ENCODE measurements around the gene GALNT11.

The GALNT11 gene

DNA sequence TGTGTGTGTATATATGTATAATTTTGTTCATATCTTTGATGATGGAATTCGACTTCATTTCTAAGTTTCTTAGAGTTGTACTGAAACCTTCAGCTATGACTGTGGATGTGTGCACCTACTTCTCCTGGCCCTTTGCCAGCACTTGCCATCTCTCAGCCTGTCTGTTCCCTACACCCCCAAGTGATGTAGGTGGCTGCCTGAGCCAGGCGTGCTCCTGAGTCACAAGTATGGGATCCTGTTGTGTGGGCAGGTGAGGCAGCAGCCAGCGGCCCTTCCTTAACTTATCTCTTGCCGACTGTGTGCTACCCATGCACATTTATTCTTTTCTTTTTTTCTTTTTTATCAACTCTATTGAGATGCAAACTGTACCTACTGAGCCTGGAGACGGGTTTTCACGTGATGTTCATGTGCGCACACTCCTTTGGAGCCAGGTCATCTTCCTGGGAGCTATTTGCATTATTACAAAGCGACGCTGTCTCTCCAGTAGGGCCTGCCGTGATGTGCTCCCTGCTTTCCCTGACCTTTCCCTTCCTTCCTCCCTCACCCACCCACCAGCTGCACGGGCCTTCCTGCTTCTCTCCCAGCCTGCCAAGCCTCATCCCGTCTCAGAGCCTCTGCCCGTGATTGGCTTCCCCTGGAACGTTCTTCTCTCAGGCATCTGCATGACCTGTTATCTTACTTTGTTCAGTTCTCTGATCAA, 31.3 kb upstream of the GALNT11 start:
- Histone ChIP-seq H3K36me3 (ENCODE audit: insufficient read depth, low read length) (no peaks in the 10 kb centered on the region), H3K79me2 (ENCODE audit: insufficient read depth, low read length) (no peaks in the 10 kb centered on the region), H2AFZ (ENCODE audit: low read depth, low read length) (no peak overlapping the region), H3K9ac (ENCODE audit: low read depth, low read length) (no peak overlapping the region), H3K9me3 (ENCODE audit: insufficient read depth, low read length, severe bottlenecking) (no peaks in the 10 kb centered on the region), H3K27me3 (ENCODE audit: insufficient read depth, low read length, poor library complexity) (peaks cover 13% of the 10 kb centered on the region), H3K4me2 (ENCODE audit: insufficient read depth, low read length) (no peak overlapping the region), H3K4me1 (ENCODE audit: insufficient read depth, low read length) (no peaks in the 10 kb centered on the region), H3K4me3 (ENCODE audit: low read depth in 1 of 2, low read length in 2 of 2) (no peak overlapping the region), H3K27ac (ENCODE audit: low read length) (no peak overlapping the region), H4K20me1 (ENCODE audit: insufficient read depth, low read length) (no peaks in the 10 kb centered on the region)
- ATAC-seq (ENCODE audit: insufficient read depth, low read depth) (no peak), DNase-seq (no peak)
- TF ChIP-seq EZH2 (IDR thresholded peaks at IDR 0.05; ENCODE audit: borderline replicate concordance, low read depth, low read length, severe bottlenecking) (no peak), CTCF (IDR thresholded peaks at IDR 0.05; ENCODE audit: borderline replicate concordance, extremely low read depth, low read length, poor library complexity, severe bottlenecking) (no peak)

DNA sequence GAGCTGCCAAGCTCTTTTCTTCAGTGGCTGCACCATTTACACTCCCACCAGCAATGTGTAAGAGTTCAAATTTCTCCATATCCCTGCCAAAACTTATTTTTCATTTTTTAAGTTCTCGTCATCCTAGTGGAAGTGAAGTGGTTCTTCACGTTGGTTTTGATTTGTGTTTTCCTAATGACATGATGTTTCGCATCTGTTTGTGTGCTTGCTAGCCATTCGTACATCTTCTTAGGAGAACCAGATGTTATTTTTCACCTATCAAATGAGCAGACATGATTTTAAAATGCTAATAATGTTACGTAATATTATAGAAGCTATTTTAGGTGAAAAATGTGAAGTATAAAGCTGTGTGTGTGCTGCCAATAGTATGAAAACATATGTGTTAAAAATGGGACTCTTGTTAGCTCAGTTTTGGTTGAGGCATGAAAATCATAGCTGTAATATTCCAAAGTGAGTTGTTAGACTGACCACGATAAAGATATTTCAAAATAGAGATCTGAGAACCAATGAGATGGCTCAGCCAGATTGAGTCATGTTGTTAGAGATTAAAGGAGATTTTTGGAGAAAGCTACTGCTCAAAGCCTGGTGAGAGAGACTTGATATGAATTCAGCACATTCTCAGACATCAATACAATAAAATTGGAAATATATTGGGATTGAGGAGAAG, 25.9 kb upstream of the GALNT11 start:
- Histone ChIP-seq H3K27me3 (ENCODE audit: insufficient read depth, low read length, poor library complexity) (peaks cover 4% of the 10 kb centered on the region), H4K20me1 (ENCODE audit: insufficient read depth, low read length) (no peaks in the 10 kb centered on the region), H3K79me2 (ENCODE audit: insufficient read depth, low read length) (no peaks in the 10 kb centered on the region), H3K27ac (ENCODE audit: low read length) (no peak overlapping the region), H3K36me3 (ENCODE audit: insufficient read depth, low read length) (no peaks in the 10 kb centered on the region), H3K9me3 (ENCODE audit: insufficient read depth, low read length, severe bottlenecking) (no peaks in the 10 kb centered on the region), H2AFZ (ENCODE audit: low read depth, low read length) (no peak overlapping the region), H3K4me1 (ENCODE audit: insufficient read depth, low read length) (no peaks in the 10 kb centered on the region), H3K9ac (ENCODE audit: low read depth, low read length) (no peak overlapping the region), H3K4me2 (ENCODE audit: insufficient read depth, low read length) (no peak overlapping the region), H3K4me3 (ENCODE audit: low read depth in 1 of 2, low read length in 2 of 2) (no peak overlapping the region)
- DNase-seq (no peak), ATAC-seq (ENCODE audit: insufficient read depth, low read depth) (no peak)
- TF ChIP-seq EZH2 (IDR thresholded peaks at IDR 0.05; ENCODE audit: borderline replicate concordance, low read depth, low read length, severe bottlenecking) (no peak), CTCF (IDR thresholded peaks at IDR 0.05; ENCODE audit: borderline replicate concordance, extremely low read depth, low read length, poor library complexity, severe bottlenecking) (no peak)

- Histone ChIP-seq H3K27me3 (ENCODE audit: insufficient read depth, low read length, poor library complexity) (peaks cover 4% of the 10 kb centered on the region), H4K20me1 (ENCODE audit: insufficient read depth, low read length) (no peaks in the 10 kb centered on the region), H3K9me3 (ENCODE audit: insufficient read depth, low read length, severe bottlenecking) (no peaks in the 10 kb centered on the region), H3K4me2 (ENCODE audit: insufficient read depth, low read length) (no peak overlapping the region), H3K27ac (ENCODE audit: low read length) (no peak overlapping the region), H3K36me3 (ENCODE audit: insufficient read depth, low read length) (no peaks in the 10 kb centered on the region), H3K9ac (ENCODE audit: low read depth, low read length) (no peak overlapping the region), H2AFZ (ENCODE audit: low read depth, low read length) (no peak overlapping the region), H3K79me2 (ENCODE audit: insufficient read depth, low read length) (no peaks in the 10 kb centered on the region), H3K4me1 (ENCODE audit: insufficient read depth, low read length) (no peaks in the 10 kb centered on the region), H3K4me3 (ENCODE audit: low read depth in 1 of 2, low read length in 2 of 2) (no peak overlapping the region)
- TF ChIP-seq CTCF (IDR thresholded peaks at IDR 0.05; ENCODE audit: borderline replicate concordance, extremely low read depth, low read length, poor library complexity, severe bottlenecking) (no peak), EZH2 (IDR thresholded peaks at IDR 0.05; ENCODE audit: borderline replicate concordance, low read depth, low read length, severe bottlenecking) (no peak)
- DNase-seq (no peak), ATAC-seq (ENCODE audit: insufficient read depth, low read depth) (no peak)
Measured at GRCh38 chr7:152000191-152000590, 25.3 kb upstream of the GALNT11 start.

Data from DND-41 (cell line).